Endothelial cell of umbilical vein (primary cell): ENCODE results near the gene PEMT. TPM values are rescaled to one million over a fixed set of nuclear protein-coding genes. Genes with fewer than 3 reads are reported as not detected.

Experiments used
- BruUV-seq: library from RNA; stranded (reverse); fragments of 400-500 nt; replicated peaks from 2 replicates; lab custom pipeline; 2021; lab: Mats Ljungman, UMichigan
- CTCF ChIA-PET: fragments of 300-600, 350-600 bp; sonication (Branson Sonifier 250); formaldehyde crosslinking; loops from one replicate; lab custom pipeline; 2021; ENCODE audit warnings: antibody characterized with exemption, inconsistent platforms; lab: Charles Lee
- POLR2A ChIA-PET: fragments of 300-600, 350-600 bp; sonication (Branson Sonifier 250); formaldehyde crosslinking; loops from one replicate; lab custom pipeline; 2021; ENCODE audit warnings: antibody characterized with exemption, inconsistent platforms; lab: Charles Lee
- DNase-seq: peaks from one replicate; pipeline ENCODE4 v3.0.0-alpha.2; 2011; ENCODE audit warnings: low read depth, low spot score
- FAIRE-seq: peaks from 2 replicates; lab custom pipeline; 2011; peaks lifted over from hg19 to GRCh38; lab: Jason Lieb, UNC
- H2AFZ ChIP-seq: 2 replicates; pipeline ENCODE4 v1.6.0; 2012; ENCODE audit warnings: low read depth, low read length, control low read depth, inconsistent platforms
- H3K27ac ChIP-seq: 2 replicates; pipeline ENCODE4 v1.5.1; 2011; ENCODE audit warnings: low read depth, mild to moderate bottlenecking, control low read depth, low read length, moderate library complexity; ENCODE audit not compliant: insufficient read depth
- H3K27me3 ChIP-seq, 2 experiments: 2 replicates each; pipeline versions ENCODE4 v1.6.0 to v1.6.1; 2011; ENCODE audit warnings: low read length in 2 of 2, mixed read lengths in 1 of 2; ENCODE audit not compliant: control insufficient read depth in 2 of 2, insufficient read depth in 2 of 2
- H3K36me3 ChIP-seq, 2 experiments: 2 replicates in 1 of 2; 3 replicates in 1 of 2; pipeline ENCODE4 v1.5.1; 2011; ENCODE audit warnings: low read length in 2 of 2, mild to moderate bottlenecking in 1 of 2, moderate library complexity in 1 of 2; ENCODE audit not compliant: control insufficient read depth in 2 of 2, insufficient read depth in 2 of 2; ENCODE audit errors: extremely low read depth in 1 of 2
- H3K4me1 ChIP-seq: 3 replicates; pipeline ENCODE4 v1.5.1; 2011; ENCODE audit warnings: mild to moderate bottlenecking, low read length; ENCODE audit not compliant: control insufficient read depth, insufficient read depth; ENCODE audit errors: extremely low read depth
- H3K4me2 ChIP-seq: 2 replicates; pipeline ENCODE4 v1.6.1; 2011; ENCODE audit warnings: low read length, control low read depth, mixed read lengths; ENCODE audit not compliant: insufficient read depth
- H3K4me3 ChIP-seq, 3 experiments: fragments of 200-600 bp in 1 of 3; sonication (generic), shearing (Covaris generic) in 1 of 3; replicated peaks in 1 of 3; 2 replicates each; pipeline ENCODE4 v1.5.1; 2011 to 2016; ENCODE audit warnings: control low read depth in 3 of 3, low read length in 3 of 3, mild to moderate bottlenecking in 2 of 3, inconsistent platforms in 1 of 3, low read depth in 1 of 3, moderate library complexity in 1 of 3; ENCODE audit not compliant: insufficient read depth in 1 of 3
- H3K79me2 ChIP-seq: 2 replicates; pipeline ENCODE4 v1.6.0; 2012; ENCODE audit warnings: low read length, inconsistent platforms; ENCODE audit not compliant: control insufficient read depth, insufficient read depth
- H3K9ac ChIP-seq: replicated peaks from 2 replicates; pipeline ENCODE3; 2011; ENCODE audit warnings: low read length, control low read depth; ENCODE audit not compliant: insufficient read depth; ENCODE audit errors: extremely low read depth
- H3K9me1 ChIP-seq: replicated peaks from 3 replicates; pipeline ENCODE4 v1.6.0; 2011; ENCODE audit warnings: mild to moderate bottlenecking, low read length; ENCODE audit not compliant: control insufficient read depth, insufficient read depth; ENCODE audit errors: extremely low read depth
- H3K9me3 ChIP-seq: replicated peaks from 2 replicates; pipeline ENCODE4 v1.5.1; 2012; ENCODE audit warnings: low read length, inconsistent platforms; ENCODE audit not compliant: control insufficient read depth, insufficient read depth
- H4K20me1 ChIP-seq: replicated peaks from 2 replicates; pipeline ENCODE3; 2011; ENCODE audit warnings: mild to moderate bottlenecking, low read length; ENCODE audit not compliant: control insufficient read depth, insufficient read depth; ENCODE audit errors: extremely low read depth
- CTCF ChIP-seq, 2 donors: IDR thresholded peaks; 1 replicate in 1 of 2; 2 replicates in 1 of 2; pipeline ENCODE4 v1.5.1; 2011; ENCODE audit warnings: low read length in 2 of 2, mild to moderate bottlenecking in 2 of 2, moderate library complexity in 2 of 2, control low read depth in 1 of 2, inconsistent platforms in 1 of 2, low read depth in 1 of 2; ENCODE audit not compliant: insufficient read depth in 1 of 2; ENCODE audit errors: extremely low read depth in 1 of 2
- FOS ChIP-seq: IDR thresholded peaks from 2 replicates; pipeline ENCODE4 v1.6.1; 2011; ENCODE audit warnings: mild to moderate bottlenecking, low read length, moderate library complexity, borderline replicate concordance; ENCODE audit not compliant: insufficient read depth
- JUN ChIP-seq: IDR thresholded peaks from 2 replicates; pipeline ENCODE4 v1.6.1; 2011; ENCODE audit warnings: borderline replicate concordance, low read depth; ENCODE audit not compliant: insufficient read length, insufficient read depth
- dilution Hi-C: fragments of 300-500 bp; cut with MboI; formaldehyde crosslinking; loops from one replicate; pipeline ENCODE4 v1.15.0; 2019; ENCODE audit warnings: low sequenced_read_pairs; ENCODE audit not compliant: extremely low pct_ligation_motif_present
- intact Hi-C: fragments of 100-400 bp; cut with micrococcal nuclease; formaldehyde crosslinking; loops from one replicate; pipeline ENCODE4 v1.10.0; 2022
- polyA plus RNA-seq, 4 experiments: library from polyadenylated mRNA; depleted of rRNA in 3 of 4; stranded (reverse) in 3 of 4; unstranded in 1 of 4; fragments of >200 nt; gene quantifications; 2 replicates each; pipeline versions ENCODE4 v1.2.1 to v1.2.3, GENCODE V29; 2011 to 2012; ENCODE audit warnings: missing spikeins in 1 of 4
- total RNA-seq: library from RNA; stranded (reverse); gene quantifications from 2 replicates; pipeline ENCODE4 v1.2.3, GENCODE V29; 2021

Gene PEMT
- total and polyA plus RNA-seq, 2 donors (not counting 3 experiments of a cell fraction or from before 2014, with no cell fraction given) = 35.1 to 58.4 TPM

GRCh38 chr17:17572010-17572785, 19.3 kb downstream of the PEMT start:
- FAIRE-seq (no peak), DNase-seq (no peak)
- H3K9ac ChIP-seq = no peak overlapping the region
- dilution Hi-C loops = no loop called here
- intact Hi-C loops = no loop called here
- POLR2A ChIA-PET = interaction anchor here (0.7 kb wide), 1 partner anchor 75 kb away, joined by 3 read pairs; no protein-coding TSS in a partner anchor
- H4K20me1 ChIP-seq = no peaks in the 10 kb centered on the region
- H3K36me3 ChIP-seq = peaks cover 0 to 2% of the 10 kb centered on the region in 2 experiments
- H3K79me2 ChIP-seq = no peaks in the 10 kb centered on the region
- H3K4me3 ChIP-seq = no peak overlapping the region
- H3K27ac ChIP-seq = no peak overlapping the region
- no peak overlapping the region for H3K4me2 ChIP-seq
- no peaks in the 10 kb centered on the region for H3K4me1 ChIP-seq
- CTCF ChIA-PET = interaction anchor here (0.9 to 1.9 kb wide), 5 partner anchors 16 to 217 kb away, joined by 3 to 7 read pairs (median 5); partner anchors contain the start of gene RASD1
- H2AFZ ChIP-seq = no peak overlapping the region
- no TSS peak for BruUV-seq
- H3K27me3 ChIP-seq = no peaks in the 10 kb centered on the region
- H3K9me1 ChIP-seq = no peaks in the 10 kb centered on the region
- no peak for TF ChIP-seq CTCF (IDR thresholded peaks at IDR 0.05; ENCODE audit: extremely low read depth in 1 of 2, insufficient read depth in 1 of 2, low read depth in 1 of 2, low read length in 2 of 2)
- no peak for TF ChIP-seq JUN
- no peak for TF ChIP-seq FOS
- no peaks in the 10 kb centered on the region for H3K9me3 ChIP-seq
